ENCODE data around the gene NUP93. TPM values are rescaled to one million over a fixed set of nuclear protein-coding genes. Genes with fewer than 3 reads are reported as not detected.

The NUP93 gene
- 100 to 1,000 TPM; 146 to 149 TPM for total RNA-seq
- polyA plus RNA-seq (2013, experiment 1 of 2) = 110 TPM
- polyA plus RNA-seq (2013, experiment 2 of 2) = 101 TPM
- long read RNA-seq, experiment 1, transcript NUP93-201 (22 exons, 2,741 nt) = major isoform, 14 of 43 reads
- long read RNA-seq, experiment 1, partial matches to known transcripts = 21 of 43 reads
- long read RNA-seq, experiment 1, other reads (novel, unspliced or antisense) = 7 of 43 reads
- long read RNA-seq, experiment 2, transcript NUP93-201 (22 exons, 2,741 nt) = major isoform, 292 of 341 reads
- long read RNA-seq, experiment 2, partial matches to known transcripts = 14 of 341 reads
- long read RNA-seq, experiment 2, other reads (novel, unspliced or antisense) = 35 of 341 reads
- long read RNA-seq, experiment 3, transcript NUP93-201 (22 exons, 2,741 nt) = major isoform, 909 of 1,038 reads
- long read RNA-seq, experiment 3, partial matches to known transcripts = 48 of 1,038 reads
- long read RNA-seq, experiment 3, other reads (novel, unspliced or antisense) = 80 of 1,038 reads
- long read RNA-seq, experiment 4, transcript NUP93-201 (22 exons, 2,741 nt) = major isoform, 39 of 57 reads
- long read RNA-seq, experiment 4, partial matches to known transcripts = 16 of 57 reads
- long read RNA-seq, experiment 4, other reads (novel, unspliced or antisense) = 2 of 57 reads

- peaks cover 3% of the 10 kb centered on the region for H3K36me3 ChIP-seq (ENCODE audit: control insufficient read depth, insufficient read depth, low read length)
- no peaks in the 10 kb centered on the region for H3K27me3 ChIP-seq (ENCODE audit: control insufficient read depth, insufficient read depth, low read length, poor library complexity, severe bottlenecking)
- peak within 1 kb of the TSS; percentile 96 for H3K4me3 ChIP-seq (ENCODE audit: low read length)
- Mint-ChIP-seq H3K4me1 (peaks cover 14% of the 10 kb centered on the region), H3K4me3 (no peak within 1 kb of the TSS), H3K36me3 (ENCODE audit: low read depth) (no peaks in the 10 kb centered on the region), H3K27me3 (ENCODE audit: insufficient read depth) (no peaks in the 10 kb centered on the region), H3K9me3 (no peaks in the 10 kb centered on the region), H3K27ac (peak within 1 kb of the TSS; percentile 91)
- peak within 1 kb of the TSS; percentile 82 for H3K9ac ChIP-seq (ENCODE audit: extremely low read depth, low read length, poor library complexity, severe bottlenecking)
- WGBS, 2 experiments (ENCODE audit: insufficient coverage in 1 of 2, insufficient read length in 1 of 2) = 0 to 1% methylated on average over 17 to 70 of the region's 70 CpGs
- H3K27ac ChIP-seq (ENCODE audit: low read depth, low read length) = peak within 1 kb of the TSS; percentile 58
- no peaks in the 10 kb centered on the region for H3K9me3 ChIP-seq (ENCODE audit: control insufficient read depth, low read length)
- DNase-seq = peak; percentile 97
- TF ChIP-seq CTCF (conservative IDR thresholded peaks at IDR 0.05) = no peak
- H3K4me1 ChIP-seq (ENCODE audit: control insufficient read depth, insufficient read depth, low read length) = no peaks in the 10 kb centered on the region
These were observed at the start of gene NUP93 for GRCh38 chr16:56729735-56730662. Gene NUP93 (plus strand): TSS chr16:56730129. CDS start chr16:56748248, 18,119 bp downstream.

- Mint-ChIP-seq H3K4me1 (peaks cover 4% of the 10 kb centered on the region), H3K27ac (no peak within 1 kb of the TSS), H3K36me3 (ENCODE audit: low read depth) (no peaks in the 10 kb centered on the region), H3K9me3 (peaks cover 8% of the 10 kb centered on the region), H3K27me3 (ENCODE audit: insufficient read depth) (peaks cover 38% of the 10 kb centered on the region), H3K4me3 (peak within 1 kb of the TSS; percentile 71)
- Histone ChIP-seq H3K36me3 (ENCODE audit: control insufficient read depth, insufficient read depth, low read length) (no peaks in the 10 kb centered on the region), H3K9ac (ENCODE audit: extremely low read depth, low read length, poor library complexity, severe bottlenecking) (peak within 1 kb of the TSS; percentile 42), H3K27me3 (ENCODE audit: control insufficient read depth, insufficient read depth, low read length, poor library complexity, severe bottlenecking) (peaks cover 61% of the 10 kb centered on the region), H3K4me3 (ENCODE audit: low read length) (peak within 1 kb of the TSS; percentile 82), H3K4me1 (ENCODE audit: control insufficient read depth, insufficient read depth, low read length) (no peaks in the 10 kb centered on the region), H3K9me3 (ENCODE audit: control insufficient read depth, low read length) (no peaks in the 10 kb centered on the region), H3K27ac (ENCODE audit: low read depth, low read length) (no peak within 1 kb of the TSS)
- 1 to 3% methylated on average over 28 to 49 of the region's 49 CpGs for WGBS, 2 experiments (ENCODE audit: insufficient coverage in 1 of 2, insufficient read length in 1 of 2)
- TF ChIP-seq CTCF (conservative IDR thresholded peaks at IDR 0.05) = no peak
- DNase-seq = peak; percentile 92
These were observed 47.8 kb upstream of the NUP93 start, which contains the start of gene MT1X for GRCh38 chr16:56681939-56682702. Gene MT1X (plus strand): TSS chr16:56682470. CDS start chr16:56682541, 71 bp downstream.
